H1 (cell line): Measurements from ENCODE around the gene ARMH4. TPM values are rescaled to one million over a fixed set of nuclear protein-coding genes. Genes with fewer than 3 reads are reported as not detected.

Experiments
- CTCF ChIA-PET: fragments of 300-600 bp; sonication (Branson Sonifier 250); formaldehyde crosslinking; loops from one replicate; lab custom pipeline; 2021; ENCODE audit not compliant: partially characterized antibody; lab: Charles Lee
- POLR2A ChIA-PET: fragments of 300-600 bp; sonication (Branson Sonifier 250); formaldehyde crosslinking; loops from one replicate; lab custom pipeline; 2021; ENCODE audit warnings: inconsistent platforms; ENCODE audit not compliant: partially characterized antibody; lab: Charles Lee
- DNase-seq, 2 experiments: peaks; one replicate each; pipeline versions ENCODE4 v3.0.0 to v3.0.0-alpha.2; 2010 to 2022; ENCODE audit warnings: low spot score in 2 of 2, low read depth in 1 of 2, mixed read lengths in 1 of 2
- FAIRE-seq: peaks from 2 replicates; lab custom pipeline; 2011; peaks lifted over from hg19 to GRCh38; lab: Jason Lieb, UNC
- H2AFZ ChIP-seq: 2 replicates; pipeline ENCODE4 v1.8.1; 2012; ENCODE audit warnings: low read length, inconsistent platforms
- H2AK5ac ChIP-seq: 2 replicates; pipeline ENCODE4 v1.6.1; 2013; ENCODE audit warnings: low read depth, low read length
- H2BK120ac ChIP-seq: replicated peaks from 2 replicates; pipeline ENCODE3; 2013; ENCODE audit warnings: low read depth, low read length, inconsistent platforms
- H2BK12ac ChIP-seq: 2 replicates; pipeline ENCODE4 v1.6.1; 2013; ENCODE audit warnings: low read depth, low read length
- H2BK15ac ChIP-seq: 2 replicates; pipeline ENCODE4 v1.6.1; 2013; ENCODE audit warnings: low read length
- H2BK20ac ChIP-seq: 2 replicates; pipeline ENCODE4 v1.6.1; 2013; ENCODE audit warnings: low read length
- H2BK5ac ChIP-seq: 2 replicates; pipeline ENCODE4 v1.6.1; 2013; ENCODE audit warnings: low read depth, low read length
- H3K14ac ChIP-seq: 2 replicates; pipeline ENCODE4 v1.6.1; 2013; ENCODE audit warnings: inconsistent platforms; ENCODE audit not compliant: insufficient read length
- H3K18ac ChIP-seq: 2 replicates; pipeline ENCODE4 v1.6.1; 2013; ENCODE audit warnings: low read length; ENCODE audit errors: extremely low read depth
- H3K23ac ChIP-seq: 2 replicates; pipeline ENCODE4 v1.6.1; 2013; ENCODE audit warnings: inconsistent platforms; ENCODE audit not compliant: insufficient read length
- H3K23me2 ChIP-seq: 2 replicates; pipeline ENCODE4 v1.6.1; 2013; ENCODE audit warnings: low read depth, low read length
- H3K27ac ChIP-seq: 2 replicates; pipeline ENCODE4 v1.6.1; 2011; ENCODE audit warnings: low read depth, low read length, inconsistent platforms
- H3K27me3 ChIP-seq, 4 experiments: replicated peaks in 1 of 4; 1 replicate in 1 of 4; 2 replicates in 3 of 4; pipeline versions ENCODE4 v1.6.1 to v1.8.1; 2011 to 2013; ENCODE audit warnings: low read length in 3 of 4, mild to moderate bottlenecking in 3 of 4, inconsistent platforms in 2 of 4, mixed read lengths in 2 of 4, moderate library complexity in 1 of 4; ENCODE audit not compliant: control insufficient read depth in 3 of 4, insufficient read depth in 3 of 4; ENCODE audit errors: extremely low read depth in 1 of 4
- H3K36me3 ChIP-seq, 4 experiments: 2 replicates each; pipeline versions ENCODE4 v1.6.1 to v1.8.1; 2011 to 2013; ENCODE audit warnings: mild to moderate bottlenecking in 4 of 4, low read length in 3 of 4, moderate library complexity in 2 of 4, control low read depth in 1 of 4, inconsistent platforms in 1 of 4; ENCODE audit not compliant: insufficient read depth in 4 of 4, control insufficient read depth in 2 of 4
- H3K4ac ChIP-seq: replicated peaks from 2 replicates; pipeline ENCODE3; 2013; ENCODE audit warnings: low read length, low read depth, mixed read lengths, inconsistent platforms; ENCODE audit not compliant: insufficient read length
- H3K4me1 ChIP-seq, 4 experiments: replicated peaks in 1 of 4; 1 replicate in 1 of 4; 2 replicates in 3 of 4; pipeline versions ENCODE4 v1.6.1 to v1.8.1; 2011 to 2013; ENCODE audit warnings: low read length in 3 of 4, inconsistent platforms in 2 of 4, mixed read lengths in 1 of 4; ENCODE audit not compliant: insufficient read depth in 4 of 4, control insufficient read depth in 3 of 4
- H3K4me2 ChIP-seq, 2 experiments: 2 replicates each; pipeline versions ENCODE4 v1.6.1 to v1.8.1; 2011 to 2013; ENCODE audit warnings: low read depth in 2 of 2, low read length in 2 of 2, control low read depth in 1 of 2, inconsistent platforms in 1 of 2, mild to moderate bottlenecking in 1 of 2; ENCODE audit not compliant: insufficient read depth in 1 of 2
- H3K4me3 ChIP-seq, 4 experiments: fragments of 200-600, 300-600 bp in 1 of 4; sonication (generic), shearing (Covaris generic), sonication (Bioruptor Twin) in 1 of 4; 2 replicates each; pipeline versions ENCODE4 v1.5.1 to v1.8.1; 2011 to 2016; ENCODE audit warnings: low read length in 4 of 4, low read depth in 3 of 4, control low read depth in 2 of 4, inconsistent platforms in 2 of 4, mild to moderate bottlenecking in 2 of 4, mixed read lengths in 1 of 4, moderate library complexity in 1 of 4; ENCODE audit not compliant: insufficient read depth in 2 of 4; ENCODE audit errors: extremely low read depth in 1 of 4
- H3K56ac ChIP-seq: replicated peaks from 2 replicates; pipeline ENCODE3; 2013; ENCODE audit warnings: low read depth, mild to moderate bottlenecking, mixed read lengths, low read length, inconsistent platforms; ENCODE audit not compliant: insufficient read length
- H3K79me1 ChIP-seq: 2 replicates; pipeline ENCODE4 v1.6.1; 2013; ENCODE audit warnings: low read depth, low read length, control low read depth
- H3K79me2 ChIP-seq, 2 experiments: 2 replicates each; pipeline versions ENCODE4 v1.6.1 to v1.8.1; 2012 to 2013; ENCODE audit warnings: low read length in 2 of 2, mild to moderate bottlenecking in 2 of 2, inconsistent platforms in 1 of 2; ENCODE audit not compliant: insufficient read depth in 2 of 2, control insufficient read depth in 1 of 2
- H3K9ac ChIP-seq, 4 experiments: replicated peaks in 1 of 4; 1 replicate in 1 of 4; 2 replicates in 3 of 4; pipeline versions ENCODE4 v1.6.1 to v1.8.1; 2011 to 2013; ENCODE audit warnings: low read depth in 3 of 4, low read length in 3 of 4, control low read depth in 2 of 4, mild to moderate bottlenecking in 2 of 4, moderate library complexity in 2 of 4, inconsistent platforms in 1 of 4; ENCODE audit errors: extremely low read depth in 1 of 4
- H3K9me3 ChIP-seq, 2 experiments: 2 replicates each; pipeline versions ENCODE4 v1.6.1 to v1.8.1; 2012 to 2013; ENCODE audit warnings: mild to moderate bottlenecking in 2 of 2, moderate library complexity in 2 of 2, control low read depth in 1 of 2, inconsistent platforms in 1 of 2, low read depth in 1 of 2, low read length in 1 of 2, mixed read lengths in 1 of 2; ENCODE audit not compliant: insufficient read depth in 2 of 2
- H4K20me1 ChIP-seq, 2 experiments: replicated peaks in 1 of 2; 2 replicates each; pipeline versions ENCODE3 to v1.8.1; 2011 to 2013; ENCODE audit warnings: inconsistent platforms in 2 of 2, low read length in 2 of 2, mild to moderate bottlenecking in 1 of 2; ENCODE audit not compliant: insufficient read depth in 2 of 2, control insufficient read depth in 1 of 2
- H4K5ac ChIP-seq: 2 replicates; pipeline ENCODE4 v1.6.1; 2013; ENCODE audit warnings: low read length, low read depth, mixed read lengths, inconsistent platforms; ENCODE audit not compliant: insufficient read length
- H4K8ac ChIP-seq: 2 replicates; pipeline ENCODE4 v1.8.0; 2013; ENCODE audit warnings: mild to moderate bottlenecking, moderate library complexity, low read length, inconsistent platforms; ENCODE audit not compliant: insufficient read depth; ENCODE audit errors: extremely low read depth
- H4K91ac ChIP-seq: replicated peaks from 2 replicates; pipeline ENCODE3; 2013; ENCODE audit warnings: low read length, mixed read lengths, inconsistent platforms; ENCODE audit not compliant: insufficient read length
- ATF3 ChIP-seq: IDR thresholded peaks from 2 replicates; pipeline ENCODE4 v1.6.1; 2011; ENCODE audit warnings: low read depth, mild to moderate bottlenecking, low read length; ENCODE audit not compliant: insufficient read depth
- CHD1 ChIP-seq: IDR thresholded peaks from 2 replicates; pipeline ENCODE4 v1.6.1; 2012; ENCODE audit warnings: low read depth, low read length, improper control_type of control experiment
- GABPA ChIP-seq: IDR thresholded peaks from 2 replicates; pipeline ENCODE4 v1.6.1; 2011; ENCODE audit warnings: mild to moderate bottlenecking, low read length, moderate library complexity, borderline replicate concordance; ENCODE audit not compliant: insufficient read depth
- POU5F1 ChIP-seq: IDR thresholded peaks from 2 replicates; pipeline ENCODE4 v1.6.1; 2011; ENCODE audit warnings: low read depth, mild to moderate bottlenecking, low read length, moderate library complexity
- RBBP5 ChIP-seq: IDR thresholded peaks from 2 replicates; pipeline ENCODE4 v1.7.1; 2012; ENCODE audit warnings: low read depth, mild to moderate bottlenecking, inconsistent platforms, low read length, moderate library complexity, borderline replicate concordance
- RFX5 ChIP-seq: IDR thresholded peaks from 2 replicates; pipeline ENCODE4 v1.6.1; 2011; ENCODE audit warnings: low read depth, low read length, improper control_type of control experiment, borderline replicate concordance
- SUZ12 ChIP-seq: fragments of 200-600 bp; sonication (generic); IDR thresholded peaks from 2 replicates; pipeline ENCODE4 v1.6.1; 2012; ENCODE audit warnings: mild to moderate bottlenecking, inconsistent platforms, low read length, moderate library complexity, mixed read lengths
- TBP ChIP-seq: IDR thresholded peaks from 2 replicates; pipeline ENCODE4 v1.6.1; 2011; ENCODE audit warnings: low read depth, low read length, improper control_type of control experiment
- TEAD4 ChIP-seq: IDR thresholded peaks from 2 replicates; pipeline ENCODE4 v1.6.1; 2012; ENCODE audit warnings: low read depth, low read length, inconsistent platforms, mixed read lengths
- USF2 ChIP-seq: IDR thresholded peaks from 2 replicates; pipeline ENCODE4 v1.6.1; 2011; ENCODE audit warnings: low read length, improper control_type of control experiment
- WGBS, 2 experiments: shearing (Covaris generic) in 1 of 2; methylation state at CpG; one replicate each; pipeline versions ENCODE4 v1.1.6 to v1.1.7; 2013 to 2015; ENCODE audit warnings: low lambda C conversion rate in 2 of 2, mixed read lengths in 2 of 2, inconsistent platforms in 1 of 2, low coverage in 1 of 2, missing lambda C conversion rate in 1 of 2; ENCODE audit not compliant: insufficient replicate concordance in 2 of 2, insufficient coverage in 1 of 2, insufficient read length in 1 of 2; ENCODE audit errors: extremely low coverage in 1 of 2, missing lambda C conversion rate in 1 of 2; 5-methylcytosine and 5-hydroxymethylcytosine counted together
- polyA plus RNA-seq, 7 experiments: library from polyadenylated mRNA; depleted of rRNA in 3 of 7; stranded (reverse) in 5 of 7; unstranded in 2 of 7; fragments of >200 nt in 5 of 7; fragments of 200-250 nt in 2 of 7; gene quantifications; 1 replicate in 5 of 7; 2 replicates in 1 of 7; 4 replicates in 1 of 7; pipeline versions ENCODE4 v1.2.1 to v1.2.3, GENCODE V29; 2011 to 2013; ENCODE audit warnings: missing spikeins in 2 of 7, mixed read lengths in 2 of 7
- total RNA-seq: library from RNA; stranded (reverse); fragmentation: NEBNext Ultra II Directional; extraction: Animal tissue kit (Norgen Biotek cat#: 25700); gene quantifications from 2 replicates; pipeline ENCODE4 v1.2.1, GENCODE V29; 2021

ARMH4 gene
- total and polyA plus RNA-seq, 2 of the 8 experiments (the other 6 are each of a cell fraction or from before 2014, with no cell fraction given) = 7.1 to 25.4 TPM

- Histone ChIP-seq H3K27me3 (no peaks in the 10 kb centered on the region), H4K20me1 (no peaks in the 10 kb centered on the region), H2AK5ac (no peak overlapping the region), H3K79me1 (no peaks in the 10 kb centered on the region), H3K56ac (no peak overlapping the region), H3K36me3 (no peaks in the 10 kb centered on the region), H3K23ac (no peak overlapping the region), H4K91ac (no peak overlapping the region), H3K27ac (no peak overlapping the region), H3K18ac (no peak overlapping the region), H2BK5ac (no peak overlapping the region), H3K4me1 (peaks cover 0 to 6% (median 2%) of the 10 kb centered on the region in 4 experiments; a peak in 3 of 7 replicates), H3K14ac (no peak overlapping the region), H2BK12ac (no peak overlapping the region), H3K4ac (no peak overlapping the region), H3K4me3 (no peak overlapping the region), H3K23me2 (no peaks in the 10 kb centered on the region), H3K9me3 (no peaks in the 10 kb centered on the region), H2BK20ac (no peak overlapping the region), H3K4me2 (no peak overlapping the region), H2AFZ (peak overlapping the region; percentile 54), H3K9ac (no peak overlapping the region), H3K79me2 (no peaks in the 10 kb centered on the region), H4K5ac (no peak overlapping the region), H2BK15ac (no peak overlapping the region), H2BK120ac (no peak overlapping the region), H4K8ac (no peak overlapping the region)
- ChIA-PET POLR2A (no interaction called here), CTCF (interaction anchor here (0.6 to 3.2 kb wide), 23 partner anchors 8 to 436 kb away, joined by 3 to 17 read pairs (median 5); partner anchors contain the start of gene SLC35F4)
- FAIRE-seq (no peak), DNase-seq (no peak)
- 64% methylated on average over 2 of the region's 2 CpGs; no CpG with 5 or more reads in 1 of the 2 experiments for WGBS, 2 experiments
- TF ChIP-seq GABPA (no peak), RBBP5 (no peak), SUZ12 (no peak), TBP (no peak), USF2 (no peak), POU5F1 (no peak), CHD1 (no peak), RFX5 (no peak), TEAD4 (no peak), ATF3 (no peak)
These were observed 188.9 kb downstream of the ARMH4 start for GRCh38 chr14:57963071-57963470.
